RPMI7951 (cell line): ENCODE measurements around the gene MTHFR. TPM values are rescaled to one million over a fixed set of nuclear protein-coding genes. Genes with fewer than 3 reads are reported as not detected.

Experiments
- DNase-seq: peaks from one replicate; pipeline ENCODE4 v3.0.0-alpha.2; 2012; ENCODE audit warnings: low read depth
- total RNA-seq: library from RNA; depleted of rRNA; stranded (reverse); fragments of >200 nt; shearing (Covaris generic); gene quantifications from 2 replicates; pipeline ENCODE4 v1.2.3, GENCODE V29; 2014

Gene MTHFR
- total RNA-seq, 1 experiment from 2014 or later: 3.2 TPM

- no peak for DNase-seq
These were observed 46.0 kb downstream of the MTHFR start for GRCh38 chr1:11759791-11760190.

GRCh38 chr1:11757047-11757446, 48.7 kb downstream of the MTHFR start:
- DNase-seq: no peak

- peak; percentile 11 for DNase-seq
These were observed 52.1 kb downstream of the MTHFR start for GRCh38 chr1:11753555-11754208.

- DNase-seq: no peak
These were observed 53.2 kb downstream of the MTHFR start for GRCh38 chr1:11752359-11753088.

GRCh38 chr1:11751087-11751486, 54.7 kb downstream of the MTHFR start:
- no peak for DNase-seq

GRCh38 chr1:11749996-11750395, 55.8 kb downstream of the MTHFR start:
- no peak for DNase-seq

GRCh38 chr1:11749203-11749689, 56.5 kb downstream of the MTHFR start:
- peak; percentile 29 for DNase-seq

- DNase-seq: no peak
These were observed 57.2 kb downstream of the MTHFR start for GRCh38 chr1:11748294-11749202.

- no peak for DNase-seq
These were observed 58.8 kb downstream of the MTHFR start for GRCh38 chr1:11746795-11747487.

- DNase-seq: no peak
These were observed 59.7 kb downstream of the MTHFR start for GRCh38 chr1:11746092-11746491.

- DNase-seq: no peak
These were observed 61.5 kb downstream of the MTHFR start for GRCh38 chr1:11744287-11744686.

- no peak for DNase-seq
These were observed 63.7 kb downstream of the MTHFR start for GRCh38 chr1:11741919-11742558.

GRCh38 chr1:11741482-11741881, 64.3 kb downstream of the MTHFR start:
- DNase-seq: no peak

GRCh38 chr1:11740258-11741192, 65.2 kb downstream of the MTHFR start:
- peak; percentile 57 for DNase-seq

GRCh38 chr1:11738783-11739182, 67.0 kb downstream of the MTHFR start:
- no peak for DNase-seq

- no peak for DNase-seq
These were observed 67.7 kb downstream of the MTHFR start for GRCh38 chr1:11738096-11738495.

GRCh38 chr1:11736746-11737639, 68.8 kb downstream of the MTHFR start:
- DNase-seq: peak; percentile 59

- peak; percentile 90 for DNase-seq
These were observed 69.7 kb downstream of the MTHFR start, which contains the start of gene AGTRAP for GRCh38 chr1:11735854-11736745. Gene AGTRAP (plus strand): TSS chr1:11736136. CDS start chr1:11736209, 73 bp downstream.
